T47D (cell line): ENCODE measurements around the gene GPBP1L1.

Experiments
- DNase-seq, 2 experiments: peaks; one replicate each; pipeline versions ENCODE4 v3.0.0 to v3.0.0-alpha.2; 2011 to 2012; ENCODE audit warnings: low read depth in 1 of 2, low spot score in 1 of 2
- JUND ChIP-seq: IDR thresholded peaks from 2 replicates; pipeline ENCODE4 v1.6.1; 2012; ENCODE audit warnings: low read depth
- in situ Hi-C: cut with HindIII; loops from 2 replicates; pipeline ENCODE4 v1.10.0; 2016; ENCODE audit warnings: low sequenced_read_pairs, low pct_unique_long_range_greater_than_20kb

Gene GPBP1L1

GRCh38 chr1:45643978-45644377, 42.4 kb downstream of the GPBP1L1 start:
- DNase-seq, result peak; percentile 55 to 68
- in situ Hi-C loops, result no loop called here
- no peak for TF ChIP-seq JUND

DNA sequence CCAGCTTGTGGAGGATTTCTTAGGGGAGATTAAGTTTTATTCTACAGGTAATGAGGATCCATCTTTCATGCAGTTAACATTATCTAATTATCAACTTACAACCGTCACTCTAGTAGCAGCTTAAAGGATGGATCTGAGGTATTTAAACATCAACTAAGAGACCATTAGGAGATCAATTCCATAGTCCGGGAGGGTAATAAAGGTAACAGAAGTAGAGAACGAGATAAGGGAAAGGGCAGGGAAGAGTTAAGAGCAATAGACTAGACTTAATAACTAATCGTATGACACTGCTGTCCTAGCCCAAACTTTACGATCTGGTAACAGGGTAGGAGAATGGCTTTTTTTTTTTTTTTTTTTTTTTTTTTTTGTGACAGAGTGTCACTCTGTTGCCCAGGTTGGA, 43.0 kb downstream of the GPBP1L1 start:
- TF ChIP-seq JUND, result no peak
- no peak for DNase-seq
- in situ Hi-C loops, result no loop called here

- in situ Hi-C loops, result no loop called here
- DNase-seq, result peak in 1 of 2 experiments; percentile 22
- TF ChIP-seq JUND, result no peak
Observed at GRCh38 chr1:45640293-45640692, 46.0 kb downstream of the GPBP1L1 start.

- no peak for TF ChIP-seq JUND
- in situ Hi-C loops, result no loop called here
- DNase-seq, result no peak
Observed at GRCh38 chr1:45635211-45635610, 51.1 kb downstream of the GPBP1L1 start.

DNA sequence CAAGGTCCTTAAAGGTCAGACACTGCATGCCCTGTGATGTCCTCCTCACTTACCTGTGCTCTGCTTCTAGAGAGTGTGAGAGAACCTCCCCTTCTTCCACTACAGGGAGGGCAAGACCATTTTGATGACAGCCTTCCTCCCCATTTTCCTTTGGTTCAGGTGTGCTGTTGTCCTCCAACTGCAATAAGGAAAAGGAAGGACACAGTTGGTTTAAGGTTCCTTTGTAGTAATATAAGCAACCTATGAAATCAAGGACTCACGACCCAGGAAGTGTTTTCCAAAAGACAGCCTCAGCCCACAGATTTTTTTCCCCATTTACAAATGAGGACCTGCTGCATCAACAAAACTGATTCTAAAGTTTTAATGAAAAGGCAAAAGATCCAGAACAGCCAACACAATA, 55.9 kb downstream of the GPBP1L1 start:
- DNase-seq, result no peak
- TF ChIP-seq JUND, result no peak

DNA sequence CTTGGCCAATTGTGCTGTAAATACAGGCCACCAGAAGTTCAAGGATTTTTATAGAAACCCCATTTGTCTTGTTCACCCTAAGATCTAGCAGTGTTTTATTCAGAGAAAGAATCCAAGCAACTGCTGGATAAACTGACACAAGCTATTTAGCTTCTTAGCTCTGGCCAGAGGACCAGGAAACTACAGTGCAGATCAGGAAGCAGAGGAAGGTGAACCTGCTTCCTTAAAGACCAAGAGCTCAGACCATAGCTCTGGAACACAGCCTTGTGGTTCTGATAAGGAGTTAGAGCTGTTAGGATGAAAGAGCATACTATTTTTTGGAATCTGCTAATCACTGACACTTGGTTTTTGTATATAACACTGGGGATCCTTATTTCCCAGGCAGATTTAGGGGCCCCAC, 57.3 kb downstream of the GPBP1L1 start:
- TF ChIP-seq JUND, result no peak
- in situ Hi-C loops, result no loop called here
- DNase-seq, result no peak

More for the DNA sequence above, 55.9 kb downstream of the GPBP1L1 start:
- in situ Hi-C loops, result no loop called here

DNA sequence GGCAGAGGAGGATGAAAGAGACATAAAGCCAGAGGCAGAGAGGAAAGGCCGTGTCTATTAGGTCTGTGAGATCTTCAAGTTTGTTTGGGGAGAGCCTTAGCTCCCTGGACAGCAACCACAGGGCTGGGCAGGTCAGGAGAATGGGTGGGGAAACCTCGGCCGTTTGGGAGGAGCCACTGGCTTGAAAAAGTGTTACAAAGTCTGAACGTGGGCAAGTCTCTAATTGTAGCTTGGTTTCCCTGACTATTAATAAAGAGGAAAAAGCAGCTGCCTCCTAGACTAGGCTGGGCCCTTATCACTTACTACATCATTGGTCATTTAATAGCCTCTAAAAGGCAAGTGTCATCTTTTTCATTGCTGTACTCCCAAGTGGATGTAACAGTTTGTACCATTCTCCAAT, 62.4 kb downstream of the GPBP1L1 start, which contains the start of gene CCDC17:
Gene CCDC17 (minus strand): TSS at position 83 of the 400 bp plus-strand sequence. CDS start 145 bp downstream, outside the sequence.
- in situ Hi-C loops, result no loop called here
- DNase-seq, result no peak
- no peak for TF ChIP-seq JUND

GRCh38 chr1:45622524-45623394, 63.6 kb downstream of the GPBP1L1 start:
- in situ Hi-C loops, result no loop called here
- no peak for DNase-seq
- no peak for TF ChIP-seq JUND

DNA sequence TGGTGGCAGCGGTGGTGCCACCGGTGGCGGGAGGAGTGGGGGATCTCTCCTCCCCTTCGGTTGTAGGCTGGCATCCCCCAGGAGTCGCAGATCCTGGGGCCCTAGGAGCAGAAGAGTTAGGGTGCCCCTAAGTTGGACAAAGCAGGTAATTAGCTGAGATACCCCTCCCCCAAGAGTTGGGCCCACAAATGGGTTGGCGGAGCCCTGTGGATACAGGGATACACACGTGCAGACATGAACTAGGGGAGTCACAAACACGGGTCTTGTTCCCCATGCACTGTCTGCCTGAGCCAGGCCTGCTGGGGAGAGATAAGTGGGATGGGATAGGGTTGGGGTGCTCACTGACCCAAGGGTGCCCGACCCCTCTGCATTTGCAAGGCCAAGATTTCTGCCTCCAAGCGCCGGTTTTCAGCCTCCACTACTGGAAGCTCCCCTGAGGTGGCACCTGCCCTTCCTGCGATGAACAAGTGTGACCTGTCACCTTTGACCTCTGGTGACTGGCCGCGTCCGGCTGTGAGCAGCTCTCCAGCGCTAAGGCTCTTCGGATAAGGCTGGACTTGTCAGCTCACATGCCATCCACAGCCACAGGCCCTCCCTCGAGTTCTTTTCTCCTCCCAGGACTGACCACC, 64.3 kb downstream of the GPBP1L1 start:
- TF ChIP-seq JUND, result no peak
- in situ Hi-C loops, result no loop called here
- DNase-seq, result no peak

DNA sequence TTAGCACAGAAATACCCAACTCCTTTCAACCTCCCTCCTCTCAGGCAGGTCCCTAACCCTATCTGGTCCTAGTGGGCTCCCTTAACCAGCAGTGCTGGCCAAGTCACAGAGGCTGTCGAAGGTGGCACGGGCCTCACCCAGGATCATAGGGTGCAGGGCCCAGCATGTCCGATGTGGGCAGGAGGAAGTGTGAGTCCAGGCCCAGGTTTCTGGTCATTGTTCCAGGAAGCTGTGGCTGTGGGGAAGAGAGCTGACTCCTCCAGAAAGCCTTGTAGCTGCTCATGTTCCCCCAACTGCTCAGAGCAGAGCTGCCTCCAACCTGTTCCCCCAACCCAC, 64.9 kb downstream of the GPBP1L1 start:
- in situ Hi-C loops, result no loop called here
- no peak for TF ChIP-seq JUND
- no peak for DNase-seq

DNA sequence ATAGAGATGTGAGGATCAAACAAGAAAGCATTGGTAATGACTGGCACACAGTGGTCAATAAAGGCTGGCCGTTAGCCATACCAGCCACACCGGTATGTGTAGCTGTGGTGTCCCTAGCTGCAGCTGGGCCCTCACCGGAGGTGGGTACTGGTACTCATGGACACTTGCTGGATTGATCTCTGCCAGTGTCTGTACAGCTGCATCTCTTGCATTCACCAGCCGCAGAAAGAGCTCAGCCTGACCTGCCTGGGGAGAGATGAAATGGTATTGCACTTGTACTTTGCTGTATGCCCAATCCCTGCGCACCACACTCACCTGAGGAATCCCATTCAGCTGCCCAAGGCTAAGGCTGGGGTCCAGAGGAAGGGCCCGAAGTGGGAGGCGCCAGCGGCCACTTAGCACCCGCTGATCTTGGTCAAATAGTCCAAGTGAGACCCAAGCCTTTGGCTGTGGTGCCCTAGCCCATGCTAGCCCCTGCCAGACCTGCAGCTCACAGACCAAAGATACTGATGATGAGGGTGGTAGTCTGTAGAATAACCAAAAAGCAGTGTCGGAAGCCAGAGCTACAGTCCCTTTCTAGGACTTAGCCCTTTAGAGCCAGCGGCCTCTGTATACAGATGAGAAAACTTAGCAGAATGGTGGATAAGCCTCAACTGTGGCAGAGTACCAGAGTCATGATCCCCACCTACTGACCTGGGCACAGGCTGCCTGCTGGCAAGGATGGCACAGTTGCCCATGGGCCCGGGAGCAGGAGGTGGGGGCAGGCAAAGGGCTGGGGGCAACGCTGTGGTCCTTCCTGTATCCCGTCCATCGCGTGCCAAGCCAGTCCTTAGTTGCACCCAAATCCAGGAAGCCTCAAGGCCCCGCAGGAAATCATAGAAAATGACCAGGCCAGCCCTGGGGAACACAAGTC, 65.5 kb downstream of the GPBP1L1 start:
- no peak for TF ChIP-seq JUND
- in situ Hi-C loops, result no loop called here
- no peak for DNase-seq

DNA sequence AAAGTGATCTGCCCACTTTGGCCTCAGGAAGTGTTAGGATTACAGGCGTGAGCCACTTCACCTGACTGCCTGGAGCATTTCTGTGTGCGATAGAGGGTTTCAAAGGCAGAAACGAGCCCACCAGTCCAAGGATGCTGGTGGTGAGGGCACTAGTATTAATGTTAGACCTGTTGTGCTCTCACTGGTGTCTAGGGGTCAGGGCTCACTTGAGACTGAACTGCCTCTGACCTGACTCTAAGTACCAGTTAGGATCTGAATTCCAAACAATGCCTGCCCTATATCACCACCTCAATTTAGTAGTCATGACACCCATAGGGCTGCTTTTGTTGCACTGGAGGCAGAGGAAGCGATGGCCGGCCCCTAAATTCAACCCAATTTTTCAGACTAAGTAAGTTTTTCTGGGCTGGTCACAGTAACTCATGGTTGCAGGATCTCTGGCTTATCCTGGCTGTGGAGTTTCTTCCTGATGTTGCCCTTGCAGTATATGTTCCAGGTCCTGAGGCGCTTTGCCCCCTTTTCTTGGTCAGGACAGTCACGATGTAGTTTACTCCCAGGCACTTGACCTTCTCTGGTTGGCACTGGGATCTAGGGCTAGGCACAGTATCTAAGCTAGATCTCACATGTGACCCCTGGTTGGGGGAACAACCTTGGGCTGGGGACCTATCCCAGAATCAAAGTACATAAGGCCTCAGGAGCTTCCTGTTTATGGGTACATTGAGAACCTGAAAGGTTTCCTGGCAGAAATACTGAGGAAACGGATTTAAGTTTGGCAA, 67.0 kb downstream of the GPBP1L1 start:
- no peak for DNase-seq
- in situ Hi-C loops, result no loop called here
- TF ChIP-seq JUND, result no peak
